Right ventricle myocardium superior (tissue), 1 donor: ENCODE data around the gene NEK6. TPM values are rescaled to one million over a fixed set of nuclear protein-coding genes. Genes with fewer than 3 reads are reported as not detected.

ENCODE experiments used
- ATAC-seq: fragments of 200-7000 bp; cut with Tn5 transposase; one replicate; pipeline ENCODE4 v1.9.1; 2020; ENCODE audit warnings: mild to moderate bottlenecking; ENCODE audit not compliant: poor library complexity
- DNase-seq: peaks from one replicate; pipeline ENCODE4 v3.0.0-alpha.2; 2020
- intact Hi-C: fragments of 100-400 bp; cut with DNase I; formaldehyde crosslinking; loops from one replicate; pipeline ENCODE4 v1.11.2; 2022
- total RNA-seq: library from RNA; stranded (reverse); fragmentation: NEBNext Ultra II Directional; extraction: Animal tissue kit (Norgen Biotek cat#: 25700); gene quantifications from one replicate; pipeline ENCODE4 v1.2.1, GENCODE V29; 2021
- donor health status: DM: no; HTN: yes; CAD: no; lungs with severe emphysema.

Gene NEK6
- total RNA-seq, 1 donor from 2014 or later = 10.3 TPM

- intact Hi-C loops = no loop called here
- DNase-seq (no peak), ATAC-seq (no peak)
Measured at GRCh38 chr9:124373386-124373785, 115.6 kb downstream of the NEK6 start.

DNA sequence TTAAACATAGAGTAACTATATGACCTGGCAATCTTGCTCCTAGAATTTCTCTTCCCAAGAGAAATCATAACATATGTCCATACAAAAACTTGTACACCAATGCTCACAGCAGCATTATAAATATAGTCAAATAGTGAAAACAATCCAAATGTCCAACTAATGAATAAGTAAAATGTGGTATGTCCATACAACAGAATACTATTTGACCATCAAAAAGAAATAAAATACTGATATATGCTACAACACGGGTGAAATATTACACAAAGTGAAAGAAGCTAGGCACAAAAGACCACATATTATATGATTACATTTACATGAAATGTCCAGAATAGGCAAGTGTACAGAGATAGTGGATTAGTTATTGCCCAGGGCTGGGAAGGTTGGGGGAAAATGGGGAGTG, 116.1 kb downstream of the NEK6 start:
- DNase-seq (no peak), ATAC-seq (no peak)
- intact Hi-C loops = no loop called here

- DNase-seq (no peak), ATAC-seq (no peak)
- intact Hi-C loops = loop anchor here (5.0 kb wide), 1 partner anchor 48 kb away; no protein-coding TSS in a partner anchor
Measured at GRCh38 chr9:124375726-124376125, 118.0 kb downstream of the NEK6 start.

GRCh38 chr9:124376329-124376728, 118.6 kb downstream of the NEK6 start:
- intact Hi-C loops = loop anchor here (5.0 kb wide), 1 partner anchor 49 kb away; no protein-coding TSS in a partner anchor
- DNase-seq = no peak
- ATAC-seq = no peak

DNA sequence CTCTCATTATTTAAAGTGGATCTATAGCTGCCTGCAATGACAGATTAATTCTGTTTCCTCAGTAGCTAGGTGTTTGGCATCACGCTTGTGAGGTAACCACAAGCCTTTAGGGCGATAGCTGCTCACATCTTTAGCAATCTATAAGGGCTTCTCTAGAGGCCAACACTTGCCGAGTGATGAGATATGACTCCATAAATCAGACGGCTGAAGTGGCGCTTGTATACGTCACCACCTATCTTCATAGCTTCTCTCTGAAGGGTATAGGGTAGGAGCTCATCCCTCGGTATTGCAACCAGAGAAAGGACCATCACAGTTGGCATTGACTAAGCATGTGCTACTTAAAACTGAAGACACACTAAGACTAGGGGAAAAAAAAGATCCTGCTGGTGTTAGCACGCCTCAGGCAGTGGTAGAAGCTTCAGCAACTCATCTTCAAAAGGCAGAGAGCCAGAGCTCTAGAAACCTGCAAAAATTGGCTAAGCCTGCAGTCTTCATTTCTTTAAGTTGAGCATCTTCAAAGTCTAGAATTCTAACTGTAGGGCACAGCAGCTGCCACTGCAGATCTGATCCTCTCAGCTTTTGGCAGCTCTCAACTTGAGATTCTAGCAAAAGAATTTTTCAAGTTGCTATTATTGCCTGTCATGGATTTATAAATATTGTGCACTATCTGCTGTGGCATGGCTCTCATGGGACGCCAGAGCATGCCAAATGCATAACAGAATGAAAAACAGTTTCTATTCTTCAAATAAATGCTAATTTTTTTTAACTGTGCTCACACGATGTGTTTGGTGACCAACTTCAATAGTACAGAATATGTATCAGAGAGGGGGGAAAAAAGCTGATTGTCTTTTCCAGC, 120.0 kb downstream of the NEK6 start:
- DNase-seq (no peak), ATAC-seq (peak; percentile 73)
- intact Hi-C loops = loop anchor here (5.0 kb wide), 1 partner anchor 50 kb away; no protein-coding TSS in a partner anchor

GRCh38 chr9:124381170-124381945, 123.6 kb downstream of the NEK6 start:
- ATAC-seq (no peak), DNase-seq (no peak)
- intact Hi-C loops = no loop called here

- ATAC-seq = no peak
- DNase-seq = no peak
- intact Hi-C loops = no loop called here
Measured at GRCh38 chr9:124384210-124384609, 126.5 kb downstream of the NEK6 start.

DNA sequence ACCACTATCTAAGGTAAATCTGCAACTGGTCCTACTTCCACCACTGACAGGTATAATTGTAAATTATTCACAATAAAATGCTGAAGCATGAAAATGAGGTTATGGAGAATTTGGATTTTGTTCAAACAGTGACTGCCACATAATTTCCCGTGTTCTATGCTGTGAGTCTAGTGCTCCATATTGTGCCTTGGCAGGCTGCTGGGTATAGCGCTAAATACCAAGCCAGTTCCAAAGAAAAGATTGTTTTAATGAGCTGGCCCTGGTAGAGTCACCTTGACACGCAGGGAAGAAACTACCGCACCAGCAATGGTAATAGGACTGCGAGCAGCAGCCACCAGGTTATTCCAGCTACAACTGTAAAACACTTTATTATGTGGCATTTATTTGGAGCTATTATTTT, 127.1 kb downstream of the NEK6 start:
- intact Hi-C loops = no loop called here
- ATAC-seq (peak; percentile 41), DNase-seq (no peak)

GRCh38 chr9:124385623-124386022, 127.9 kb downstream of the NEK6 start:
- no peak for DNase-seq
- intact Hi-C loops = no loop called here
- no peak for ATAC-seq

DNA sequence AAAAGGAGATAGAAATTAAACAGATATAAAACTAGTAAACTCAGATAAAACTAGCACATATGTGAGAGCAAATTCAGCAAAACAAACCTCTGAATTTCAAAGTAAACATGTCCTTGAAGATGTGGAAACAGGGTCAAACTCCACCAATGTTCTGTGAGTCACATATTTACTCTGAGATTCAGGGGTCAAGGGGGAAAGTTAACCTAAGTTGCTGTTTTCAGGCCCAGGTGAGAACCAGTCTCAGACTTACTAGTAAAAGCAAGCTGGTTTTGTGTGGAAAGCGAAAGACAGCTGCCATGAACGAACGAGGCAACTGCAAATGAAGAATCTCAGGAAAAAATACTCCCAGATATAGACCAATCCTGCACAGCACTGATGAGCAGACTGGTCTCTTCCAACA, 128.5 kb downstream of the NEK6 start:
- no peak for DNase-seq
- intact Hi-C loops = no loop called here
- peak; percentile 15 for ATAC-seq

- ATAC-seq = peak; percentile 33
- intact Hi-C loops = no loop called here
- no peak for DNase-seq
Measured at GRCh38 chr9:124388275-124389048, 130.7 kb downstream of the NEK6 start.

DNA sequence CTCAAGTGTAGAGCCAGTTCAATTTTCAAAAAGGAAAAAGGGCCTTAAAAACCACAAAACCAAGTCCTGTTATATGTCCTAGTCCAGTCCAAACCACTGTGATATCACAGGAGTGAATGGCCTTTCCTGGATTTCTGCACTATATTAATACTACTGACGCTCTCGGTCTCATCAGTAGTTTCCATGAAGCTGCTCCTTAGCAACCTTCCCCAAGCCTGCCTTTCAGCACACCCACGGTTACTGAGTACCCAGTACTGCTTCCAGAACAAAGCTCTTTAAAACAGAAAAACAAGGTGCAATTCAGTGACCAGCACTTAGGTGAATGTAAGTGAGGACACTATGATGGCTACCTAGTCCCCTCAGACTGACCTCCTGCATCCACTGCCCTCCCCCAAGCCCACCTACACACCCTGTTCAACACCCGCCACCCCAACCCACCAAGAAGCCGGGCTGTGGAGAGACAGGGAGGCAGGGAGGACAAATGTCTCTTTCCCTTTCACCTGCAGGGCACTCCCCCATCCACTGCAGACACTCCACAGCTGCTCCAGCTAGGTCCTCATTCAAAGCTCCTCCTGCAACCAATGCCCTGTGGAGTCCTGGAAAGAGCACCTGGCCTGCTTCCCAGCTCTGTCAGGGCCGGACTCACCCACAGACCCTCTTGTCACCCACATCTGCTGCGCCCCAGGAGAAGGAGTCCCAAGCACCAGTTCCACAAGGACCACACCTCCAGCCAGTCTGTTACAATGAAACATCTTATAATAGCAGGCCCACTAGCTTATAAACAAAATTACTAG, 131.6 kb downstream of the NEK6 start:
- ATAC-seq (no peak), DNase-seq (no peak)

GRCh38 chr9:124390794-124391658, 133.3 kb downstream of the NEK6 start:
- DNase-seq = no peak
- no peak for ATAC-seq
- intact Hi-C loops = no loop called here

More for the DNA sequence above, 131.6 kb downstream of the NEK6 start:
- intact Hi-C loops = no loop called here

- intact Hi-C loops = no loop called here
- ATAC-seq = peak; percentile 26
Measured at GRCh38 chr9:124392254-124392870, 134.6 kb downstream of the NEK6 start.

DNA sequence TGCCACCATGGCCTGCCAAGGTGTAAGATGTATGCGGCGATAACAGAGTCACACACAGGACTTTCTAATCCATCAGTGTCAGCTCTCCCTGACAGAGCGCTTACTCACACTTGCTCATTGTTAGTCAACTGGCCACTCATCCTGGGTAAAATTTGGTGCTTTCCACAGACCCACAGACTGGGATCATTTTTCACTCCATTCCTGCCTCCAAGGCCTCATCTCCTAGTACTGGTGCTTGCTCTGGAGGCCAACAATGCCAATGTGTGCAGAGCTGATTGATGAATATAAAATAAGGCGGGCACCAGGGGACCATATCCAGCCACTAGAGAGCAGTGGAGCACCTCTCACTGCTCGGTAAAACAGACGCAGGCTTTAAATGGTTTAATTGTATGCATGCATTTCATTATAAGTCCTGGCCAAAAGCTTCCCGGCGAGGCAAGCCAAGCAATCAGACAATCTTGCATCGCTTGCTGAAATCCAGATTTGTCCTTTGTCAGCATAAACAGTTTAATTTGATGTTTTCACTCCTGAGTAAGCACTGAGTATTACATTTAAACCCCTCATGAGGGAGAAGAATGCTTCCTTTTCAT, 135.2 kb downstream of the NEK6 start:
- intact Hi-C loops = no loop called here
- DNase-seq = no peak
- ATAC-seq = no peak

More at GRCh38 chr9:124392254-124392870, 134.6 kb downstream of the NEK6 start:
- peak; percentile 54 for DNase-seq

- ATAC-seq = no peak
- no peak for DNase-seq
Measured at GRCh38 chr9:124394167-124394566, 136.4 kb downstream of the NEK6 start.

DNA sequence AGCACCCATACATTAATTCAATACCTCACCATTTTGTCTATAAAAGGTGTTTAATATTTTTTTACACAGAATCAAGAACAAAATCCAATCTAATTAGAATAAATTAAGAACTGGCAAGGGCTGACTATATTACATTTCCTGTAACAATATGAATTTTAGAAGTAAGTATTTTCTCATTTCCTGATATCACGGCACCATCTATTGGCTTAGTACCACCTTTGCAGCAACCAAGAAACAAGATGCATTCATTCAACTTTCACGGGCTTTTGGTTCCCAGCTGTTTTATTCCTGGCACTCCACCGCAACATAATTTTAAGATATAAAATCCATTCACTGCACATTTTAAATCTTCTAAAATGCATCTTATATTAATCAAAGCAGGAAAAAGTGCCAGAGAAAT, 136.8 kb downstream of the NEK6 start:
- intact Hi-C loops = no loop called here
- ATAC-seq = no peak
- DNase-seq = no peak

More at GRCh38 chr9:124394167-124394566, 136.4 kb downstream of the NEK6 start:
- intact Hi-C loops = no loop called here
